GM10847 (cell line): Measurements from ENCODE around the gene PDE9A.

Experiments
- POLR2A ChIP-seq: IDR thresholded peaks from 2 replicates; pipeline ENCODE4 v1.6.1; 2011; ENCODE audit not compliant: insufficient read length; ENCODE audit errors: extremely low read depth

The PDE9A gene

GRCh38 chr21:42669041-42669440 is 15.6 kb downstream of the PDE9A start:
- TF ChIP-seq POLR2A = no peak

GRCh38 chr21:42670058-42670880 is 16.8 kb downstream of the PDE9A start:
- TF ChIP-seq POLR2A = no peak

- TF ChIP-seq POLR2A = no peak
Measured at GRCh38 chr21:42670884-42671283, 17.5 kb downstream of the PDE9A start.

- TF ChIP-seq POLR2A = no peak
Measured at GRCh38 chr21:42671778-42672593, 18.6 kb downstream of the PDE9A start.

DNA sequence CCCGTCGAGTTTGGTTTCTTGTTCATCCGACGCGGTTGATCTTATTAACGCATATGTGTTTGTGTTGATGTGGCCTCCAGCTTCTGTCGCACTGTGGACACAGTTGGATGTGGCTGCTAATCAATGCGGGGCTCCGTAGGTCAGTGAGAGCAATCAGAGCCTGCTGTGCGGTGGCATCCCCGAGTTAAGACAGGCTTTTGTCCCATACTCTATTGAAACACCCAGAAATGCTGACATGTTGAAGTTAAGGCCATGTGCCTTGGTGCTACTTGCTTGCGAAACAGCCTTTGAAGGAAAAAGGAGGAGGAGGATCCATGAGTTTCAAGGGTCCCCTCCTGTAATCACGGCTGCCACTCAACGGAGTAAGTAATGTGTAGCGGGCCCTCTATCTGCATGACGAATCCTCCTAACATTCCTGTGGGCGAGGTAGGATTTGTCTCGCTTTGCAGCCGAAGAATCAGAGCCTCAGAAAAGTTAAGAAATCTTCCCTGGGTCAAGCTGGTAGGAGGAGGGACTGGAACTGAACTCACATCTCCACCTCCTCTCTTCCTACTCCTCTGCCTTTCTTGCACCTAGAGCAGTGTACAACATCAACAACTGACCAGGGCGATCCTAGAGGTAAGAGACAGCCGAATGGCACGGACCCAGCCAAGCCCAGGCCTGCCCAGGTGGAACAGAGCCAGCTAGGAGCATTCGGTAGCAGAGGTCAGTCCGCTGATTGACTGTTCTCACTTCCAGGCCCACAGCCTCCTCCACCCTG is 19.5 kb downstream of the PDE9A start:
- no peak for TF ChIP-seq POLR2A

DNA sequence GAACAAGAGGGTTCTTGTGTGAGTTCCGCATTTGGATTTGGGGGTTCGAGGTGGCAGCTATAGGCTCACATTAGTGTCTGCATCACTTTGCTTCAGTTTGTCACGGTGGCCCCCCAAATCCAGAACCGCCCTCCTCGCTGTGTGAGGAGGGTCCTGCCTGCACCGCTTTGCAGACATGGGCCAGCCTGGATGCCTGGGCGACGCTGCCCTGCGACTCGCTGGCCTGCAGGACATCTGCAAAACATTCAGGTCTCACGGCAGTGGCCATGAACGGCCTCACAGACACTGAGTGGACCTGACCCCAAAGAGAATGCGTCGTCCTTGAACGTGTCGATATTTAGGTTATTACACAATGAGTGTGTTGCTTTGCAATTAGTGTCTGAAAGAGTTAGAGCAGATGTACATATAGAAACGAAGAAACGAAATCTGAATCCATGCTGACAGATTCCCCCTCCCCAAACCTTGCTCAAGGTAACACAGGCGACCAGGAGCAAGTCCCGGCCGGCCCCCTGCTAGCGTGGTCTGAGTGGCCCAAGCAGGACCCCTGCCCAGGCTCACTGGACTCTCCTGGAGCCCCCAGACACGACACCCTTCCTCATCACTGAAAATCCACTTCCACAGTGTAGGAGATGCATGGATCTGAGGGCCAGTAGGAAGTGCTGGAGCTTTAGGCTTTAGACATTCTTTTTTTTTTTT is 20.4 kb downstream of the PDE9A start:
- no peak for TF ChIP-seq POLR2A

DNA sequence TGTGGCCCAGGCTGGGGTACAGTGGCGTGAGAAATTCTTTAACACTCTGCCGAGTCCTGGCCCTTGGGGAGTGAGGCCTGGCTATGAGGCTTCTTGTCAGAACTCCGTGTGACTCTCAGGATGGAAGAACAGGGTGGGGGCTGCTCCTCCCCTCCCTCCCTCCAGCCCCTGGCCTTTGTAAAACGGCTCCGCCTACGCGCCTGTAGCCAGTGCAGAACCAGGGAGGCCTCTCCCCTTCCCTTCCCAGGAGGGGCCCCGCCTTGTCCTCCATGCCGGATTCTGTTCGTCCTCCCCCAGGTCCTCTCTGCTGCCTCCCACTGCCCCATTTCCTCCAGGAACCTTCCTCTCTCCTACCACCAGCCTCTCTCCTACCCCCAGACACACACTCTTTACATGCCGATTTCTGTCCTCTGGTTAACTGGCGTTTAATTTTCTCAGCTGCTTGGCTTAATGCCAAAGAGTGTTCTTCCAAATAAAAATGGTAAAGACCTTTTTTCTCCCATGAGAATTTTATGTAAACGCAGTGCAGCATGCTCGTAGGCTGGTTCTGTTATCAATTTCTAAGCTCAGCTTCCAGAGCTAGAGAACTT is 21.0 kb downstream of the PDE9A start:
- TF ChIP-seq POLR2A = no peak

DNA sequence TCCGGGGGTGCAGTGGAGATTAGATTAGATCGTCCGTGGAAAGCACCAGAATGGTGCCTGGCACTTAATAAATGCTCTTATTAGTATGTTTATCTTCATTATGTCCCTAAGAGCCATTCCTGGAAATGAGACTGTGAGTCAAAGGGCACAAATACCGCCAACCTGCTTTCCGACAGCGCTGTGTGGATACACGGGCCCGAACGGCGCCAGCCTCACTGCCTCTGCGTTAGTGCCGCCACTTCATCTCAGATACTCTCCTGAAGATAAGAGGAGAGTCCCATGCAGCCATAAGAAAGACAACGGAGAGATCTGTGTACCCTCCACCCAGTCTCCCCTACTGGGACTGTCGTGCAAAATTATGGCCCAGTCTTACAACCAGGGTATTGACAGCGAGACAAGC is 22.0 kb downstream of the PDE9A start:
- no peak for TF ChIP-seq POLR2A

DNA sequence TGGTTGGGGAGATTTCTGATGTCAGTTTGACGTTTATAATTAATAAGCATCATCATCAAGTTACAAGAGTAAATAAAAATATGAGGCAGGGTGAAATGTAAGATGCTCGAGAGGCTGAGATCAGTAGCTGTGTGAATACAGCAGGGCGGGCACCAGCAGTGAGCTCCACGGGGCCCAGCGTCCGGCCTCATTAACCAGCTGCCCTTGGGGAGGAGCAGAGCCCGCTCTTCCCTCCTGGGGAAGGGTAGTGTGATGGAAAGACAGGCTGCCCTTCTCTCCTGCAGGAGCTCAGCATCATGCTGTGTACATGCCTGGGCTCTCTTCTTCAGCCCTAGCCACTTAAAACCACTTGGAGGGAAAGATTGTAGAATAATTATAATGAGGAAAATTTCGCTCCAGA is 23.4 kb downstream of the PDE9A start:
- no peak for TF ChIP-seq POLR2A

DNA sequence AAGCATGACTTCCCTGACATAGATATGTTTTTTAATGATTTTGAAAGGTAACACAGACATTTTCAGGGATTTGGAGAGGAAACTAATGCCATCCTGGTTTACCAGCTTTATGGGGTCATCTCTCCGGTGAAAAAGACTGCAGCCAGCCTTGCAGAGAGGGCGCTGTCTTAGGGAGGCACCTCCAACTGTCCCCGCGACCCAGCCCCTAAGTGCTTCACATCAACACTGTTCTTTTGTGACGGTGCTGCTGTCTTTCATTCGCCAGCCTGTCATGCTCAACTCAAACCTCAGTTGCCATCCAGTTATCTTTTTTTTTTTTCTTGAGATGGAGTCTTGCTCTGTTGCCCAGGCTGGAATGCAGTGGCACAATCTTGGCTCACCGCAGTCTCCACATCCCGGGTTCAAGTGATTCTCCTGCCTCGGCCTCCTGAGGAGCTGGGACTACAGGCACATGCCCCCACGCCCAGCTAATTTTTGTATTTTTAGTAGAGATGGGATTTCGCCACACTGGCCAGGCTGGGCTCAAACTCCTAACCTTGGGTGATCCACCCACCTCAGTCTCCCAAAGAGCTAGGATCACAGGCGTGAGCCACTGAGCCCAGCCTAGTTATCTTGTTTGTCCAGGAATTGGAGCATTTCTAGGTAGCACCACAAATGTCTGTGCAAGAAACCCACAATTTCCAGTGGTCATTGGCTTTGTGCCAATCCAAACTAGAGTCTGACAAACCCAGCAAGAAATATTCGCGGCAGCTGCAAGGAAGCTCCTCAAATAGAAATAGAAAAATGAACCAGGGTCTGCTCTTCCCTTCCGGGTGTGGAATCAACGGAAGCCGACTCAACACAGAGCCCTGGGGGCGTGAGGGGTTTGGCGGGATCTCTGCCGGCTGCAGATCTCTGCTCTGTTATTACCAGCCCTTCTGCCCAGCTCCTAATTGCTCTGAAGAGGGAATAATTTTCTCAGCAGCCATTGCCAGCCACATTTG is 24.2 kb downstream of the PDE9A start:
- TF ChIP-seq POLR2A = no peak

DNA sequence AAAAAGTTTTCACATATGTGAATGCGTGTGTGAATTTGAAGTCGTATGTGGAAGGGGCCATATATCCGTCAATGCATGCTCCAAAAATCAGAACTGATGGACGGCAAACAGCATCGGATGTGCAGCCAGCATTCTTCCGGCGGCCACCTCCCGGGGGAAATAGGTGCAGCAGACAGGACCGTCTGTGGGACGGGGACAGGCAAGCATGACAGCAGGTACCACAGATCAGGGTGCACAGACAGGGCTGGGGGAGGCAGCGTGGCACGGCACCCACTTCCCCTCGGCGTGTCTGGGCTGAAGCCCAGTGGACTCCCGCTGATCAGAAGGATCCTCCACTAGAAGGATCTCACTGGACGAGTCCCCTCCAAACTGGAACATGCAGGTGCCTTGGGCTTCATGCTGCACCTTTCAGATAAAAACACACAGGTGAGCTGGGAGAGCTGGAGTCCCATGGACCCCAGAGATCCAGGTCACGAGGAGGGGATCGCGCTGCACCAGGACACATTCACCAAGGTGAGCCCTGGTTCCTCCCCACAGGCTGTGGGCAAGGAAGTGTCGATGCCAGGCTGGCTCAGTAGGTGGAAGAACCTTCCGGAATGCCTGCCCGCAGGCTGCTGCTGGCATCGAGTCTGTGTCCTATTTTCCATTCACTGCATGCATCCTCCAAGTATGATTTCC is 25.3 kb downstream of the PDE9A start:
- TF ChIP-seq POLR2A = no peak

GRCh38 chr21:42679319-42680057 is 26.1 kb downstream of the PDE9A start:
- no peak for TF ChIP-seq POLR2A

- no peak for TF ChIP-seq POLR2A
Measured at GRCh38 chr21:42680058-42680330, 26.6 kb downstream of the PDE9A start.
